IPS-20b (cell line): ENCODE results near the gene CCDC57.

Experiments
- H3K27ac ChIP-seq: one replicate; pipeline ENCODE4 v1.5.1; 2013; ENCODE audit warnings: low read length
- H3K27me3 ChIP-seq: 2 replicates; pipeline ENCODE4 v1.6.1; 2013; ENCODE audit warnings: mild to moderate bottlenecking, low read length, inconsistent platforms; ENCODE audit not compliant: insufficient read depth
- H3K36me3 ChIP-seq: 2 replicates; pipeline ENCODE4 v1.6.1; 2013; ENCODE audit warnings: low read depth, mild to moderate bottlenecking, inconsistent platforms, low read length, moderate library complexity; ENCODE audit not compliant: insufficient read depth
- H3K4me1 ChIP-seq: 2 replicates; pipeline ENCODE4 v1.6.1; 2013; ENCODE audit warnings: mild to moderate bottlenecking, control low read depth, inconsistent platforms, low read length, moderate library complexity; ENCODE audit not compliant: insufficient read depth
- H3K4me3 ChIP-seq: 2 replicates; pipeline ENCODE4 v1.5.1; 2013; ENCODE audit warnings: mild to moderate bottlenecking, low read length, inconsistent platforms
- H3K9ac ChIP-seq: 2 replicates; pipeline ENCODE4 v1.6.1; 2013; ENCODE audit warnings: low read depth, mild to moderate bottlenecking, inconsistent platforms, low read length, moderate library complexity
- H3K9me3 ChIP-seq: 2 replicates; pipeline ENCODE4 v1.6.1; 2013; ENCODE audit warnings: mild to moderate bottlenecking, low read depth, low read length, inconsistent platforms; ENCODE audit not compliant: insufficient read depth

Gene CCDC57

DNA sequence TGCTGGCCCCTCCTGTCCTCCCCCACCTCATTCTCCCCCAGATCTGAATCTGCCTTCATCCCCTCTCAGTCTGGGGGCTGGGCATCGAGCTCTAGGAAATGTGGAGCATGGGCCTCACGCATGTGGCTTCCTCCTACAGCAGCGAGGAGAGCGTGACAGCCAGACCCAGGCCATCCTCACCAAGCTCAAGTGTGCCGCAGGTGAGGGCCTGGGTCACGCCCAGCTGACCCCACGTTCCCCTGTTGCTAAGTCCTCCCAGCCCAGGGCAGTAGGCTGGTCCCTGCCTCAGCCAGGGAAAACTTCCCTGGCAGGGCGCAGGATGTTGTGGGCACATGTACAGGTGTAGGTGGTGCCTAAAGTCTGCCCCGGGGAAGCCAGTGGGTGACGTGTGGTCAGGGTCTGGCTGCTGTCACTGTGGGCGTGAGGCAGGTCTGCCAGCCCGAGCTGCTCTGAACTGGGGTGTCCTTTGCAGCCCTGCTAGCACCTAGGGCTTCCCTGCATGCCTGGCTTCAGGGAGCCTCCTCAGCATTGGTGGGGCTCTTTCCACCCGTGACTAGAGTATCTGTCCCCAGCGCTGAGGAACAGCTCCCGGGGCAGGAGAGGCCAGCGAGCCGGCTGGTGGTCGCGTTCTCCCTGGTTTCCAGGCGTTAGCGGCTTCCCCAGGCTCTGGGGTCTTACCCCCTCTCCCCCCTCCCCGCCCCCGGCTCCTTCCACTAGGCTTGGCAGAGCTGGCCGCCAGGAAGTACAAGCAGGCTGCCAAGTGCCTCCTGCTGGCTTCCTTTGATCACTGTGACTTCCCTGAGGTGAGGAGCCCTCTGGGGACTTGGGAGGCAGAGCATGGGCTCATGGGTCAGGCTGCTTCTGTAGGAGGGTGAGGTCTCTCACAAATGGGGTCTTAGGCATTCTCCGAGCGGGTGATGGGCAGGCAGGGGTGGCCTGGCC lies 157.3 kb downstream of the CCDC57 start:
- H3K36me3 ChIP-seq, result peaks cover 56% of the 10 kb centered on the region
- H3K9ac ChIP-seq, result no peak overlapping the region

DNA sequence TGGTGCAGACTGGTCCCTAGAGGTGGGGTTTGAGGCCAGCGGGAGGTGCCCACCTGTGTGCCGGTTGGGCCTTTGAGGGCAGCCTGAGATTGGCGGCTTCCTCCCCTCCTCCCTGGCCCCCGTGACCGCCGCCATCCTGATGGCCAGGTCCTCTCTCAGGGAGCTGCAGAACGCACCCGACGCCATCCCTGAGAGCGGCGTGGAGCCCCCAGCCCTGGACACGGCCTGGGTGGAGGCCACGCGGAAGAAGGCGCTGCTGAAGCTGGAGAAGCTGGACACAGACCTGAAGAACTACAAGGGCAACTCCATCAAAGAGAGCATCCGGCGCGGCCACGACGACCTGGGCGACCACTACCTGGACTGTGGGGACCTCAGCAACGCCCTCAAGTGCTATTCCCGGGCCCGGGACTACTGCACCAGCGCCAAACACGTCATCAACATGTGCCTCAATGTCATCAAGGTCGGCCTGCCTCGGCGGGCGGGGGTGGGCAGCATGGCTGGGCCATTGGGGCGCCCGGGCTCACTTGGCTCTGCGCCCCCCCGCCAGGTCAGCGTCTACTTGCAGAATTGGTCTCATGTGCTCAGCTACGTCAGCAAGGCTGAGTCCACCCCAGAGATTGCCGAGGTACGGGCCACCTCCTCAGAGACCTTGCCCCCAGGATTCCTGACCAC lies 158.2 kb downstream of the CCDC57 start:
- H3K27me3 ChIP-seq, result no peaks in the 10 kb centered on the region
- no peak overlapping the region for H3K4me3 ChIP-seq
- no peaks in the 10 kb centered on the region for H3K9me3 ChIP-seq
- H3K4me1 ChIP-seq, result no peaks in the 10 kb centered on the region
- peaks cover 56% of the 10 kb centered on the region for H3K36me3 ChIP-seq
- no peak overlapping the region for H3K9ac ChIP-seq
- H3K27ac ChIP-seq, result no peak overlapping the region

More for the DNA sequence above, 157.3 kb downstream of the CCDC57 start:
- no peaks in the 10 kb centered on the region for H3K9me3 ChIP-seq
- H3K4me3 ChIP-seq, result no peak overlapping the region
- H3K4me1 ChIP-seq, result no peaks in the 10 kb centered on the region
- H3K27ac ChIP-seq, result no peak overlapping the region
- no peaks in the 10 kb centered on the region for H3K27me3 ChIP-seq

DNA sequence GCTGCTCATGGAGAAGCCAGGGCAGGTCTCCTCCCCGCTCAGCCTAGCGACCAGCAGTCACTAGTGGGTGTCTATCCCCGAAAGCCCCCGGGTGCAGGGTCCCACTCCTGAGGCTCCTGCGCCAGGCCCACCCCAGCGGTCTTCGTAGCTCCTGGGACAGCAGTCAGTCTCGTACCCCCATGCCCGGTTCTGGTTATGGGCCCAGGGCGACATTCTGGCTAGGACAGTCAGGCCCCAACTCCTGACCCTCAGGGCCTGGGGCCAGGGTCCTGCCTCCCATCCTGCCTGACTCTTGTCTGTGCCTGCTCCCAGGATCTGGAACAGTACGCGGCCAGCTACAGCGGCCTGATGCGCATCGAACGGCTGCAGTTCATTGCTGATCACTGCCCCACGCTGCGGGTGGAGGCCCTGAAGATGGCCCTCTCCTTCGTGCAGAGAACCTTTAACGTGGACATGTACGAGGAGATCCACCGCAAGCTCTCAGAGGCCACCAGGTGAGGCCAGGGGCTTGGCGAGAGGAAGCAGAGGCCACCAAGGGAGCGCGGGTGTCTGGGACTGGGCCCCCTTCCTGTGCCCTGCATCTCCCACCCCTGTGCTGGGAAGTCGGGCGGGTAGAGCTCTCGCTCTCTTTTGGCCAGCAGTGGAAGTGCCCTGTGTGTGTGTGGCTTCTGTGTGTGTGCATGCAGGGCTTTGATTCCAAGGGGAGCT lies 158.9 kb downstream of the CCDC57 start:
- no peak overlapping the region for H3K27ac ChIP-seq
- no peak overlapping the region for H3K9ac ChIP-seq
- no peak overlapping the region for H3K4me3 ChIP-seq
- H3K36me3 ChIP-seq, result peaks cover 52% of the 10 kb centered on the region
- H3K9me3 ChIP-seq, result no peaks in the 10 kb centered on the region
- no peaks in the 10 kb centered on the region for H3K4me1 ChIP-seq
- H3K27me3 ChIP-seq, result no peaks in the 10 kb centered on the region

GRCh38 chr17:82053130-82053529 lies 159.5 kb downstream of the CCDC57 start:
- Histone ChIP-seq H3K9me3 (no peaks in the 10 kb centered on the region), H3K4me1 (no peaks in the 10 kb centered on the region), H3K36me3 (peaks cover 46% of the 10 kb centered on the region), H3K9ac (no peak overlapping the region), H3K27ac (no peak overlapping the region), H3K27me3 (no peaks in the 10 kb centered on the region), H3K4me3 (peak overlapping the region; percentile 84; the same call in 1 of the 2 replicates)

DNA sequence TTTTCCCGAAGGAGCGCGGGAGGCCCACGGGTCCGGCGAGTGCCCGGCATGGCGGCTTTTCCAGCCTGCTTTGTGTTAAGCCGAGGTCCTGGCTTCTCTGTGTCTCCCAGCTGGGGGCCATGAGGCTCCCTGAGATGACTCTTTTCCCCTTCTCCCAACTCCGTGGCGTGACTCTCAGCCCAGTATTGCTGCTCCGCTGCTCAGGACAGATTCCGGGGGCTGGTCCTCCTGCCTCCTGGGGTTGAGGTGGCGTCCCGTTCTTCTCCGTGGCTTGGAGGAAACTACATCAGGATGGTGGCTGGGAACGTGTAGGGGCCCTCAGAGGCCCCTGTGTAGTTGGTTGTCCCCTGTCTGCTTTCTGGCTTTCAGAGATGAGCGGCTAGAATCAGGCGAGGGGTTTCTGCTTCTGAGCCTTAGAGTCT lies 160.0 kb downstream of the CCDC57 start:
- Histone ChIP-seq H3K27me3 (no peaks in the 10 kb centered on the region), H3K9me3 (no peaks in the 10 kb centered on the region), H3K4me1 (no peaks in the 10 kb centered on the region), H3K4me3 (peak overlapping the region; percentile 84), H3K9ac (peak overlapping the region; percentile 76), H3K36me3 (peaks cover 46% of the 10 kb centered on the region), H3K27ac (no peak overlapping the region)

- H3K4me1 ChIP-seq, result no peaks in the 10 kb centered on the region
- H3K9ac ChIP-seq, result peak within 1 kb of the TSS; percentile 76
- H3K36me3 ChIP-seq, result peaks cover 43% of the 10 kb centered on the region
- H3K27me3 ChIP-seq, result no peaks in the 10 kb centered on the region
- H3K9me3 ChIP-seq, result no peaks in the 10 kb centered on the region
- no peak within 1 kb of the TSS for H3K27ac ChIP-seq
- peak within 1 kb of the TSS; percentile 84 for H3K4me3 ChIP-seq
These were observed 160.6 kb downstream of the CCDC57 start, which contains the start of the genes GPS1 and RFNG for GRCh38 chr17:82051776-82052637. GPS1 (plus strand) TSS chr17:82051898; CDS start chr17:82051932, 34 bp downstream. RFNG (minus strand) TSS chr17:82051811; CDS start chr17:82051766, 45 bp downstream.
